Neural progenitor cell (in vitro differentiated cells): ENCODE results near the gene PDE1A. TPM values are rescaled to one million over a fixed set of nuclear protein-coding genes. Genes with fewer than 3 reads are reported as not detected.
"Not testable (repeated sequence)": the region's sequence is repeated elsewhere in the genome, so short reads cannot be mapped to it uniquely, and the experiment has no call there.

Experiments used
- DNase-seq: peaks from one replicate; pipeline ENCODE4 v3.0.0-alpha.2; 2016; ENCODE audit warnings: low spot score
- H2AFZ ChIP-seq: fragments of 200-600 bp; sonication (generic); replicated peaks from 2 replicates; pipeline ENCODE4 v1.6.1; 2016; ENCODE audit warnings: antibody characterized with exemption
- H3F3A ChIP-seq: fragments of 200-600 bp; sonication (generic); 2 replicates; pipeline ENCODE4 v1.6.1; 2016; ENCODE audit warnings: antibody characterized with exemption, low read depth
- H3K27ac ChIP-seq: fragments of 200-600 bp; sonication (generic); 2 replicates; pipeline ENCODE4 v1.5.1; 2016; ENCODE audit warnings: mild to moderate bottlenecking
- H3K27me3 ChIP-seq: fragments of 200-600 bp; sonication (generic); 2 replicates; pipeline ENCODE4 v1.6.1; 2016; ENCODE audit warnings: mild to moderate bottlenecking, moderate library complexity
- H3K36me3 ChIP-seq: fragments of 200-600 bp; sonication (generic); 2 replicates; pipeline ENCODE4 v1.5.1; 2016
- H3K4me1 ChIP-seq: fragments of 200-600 bp; sonication (generic); 2 replicates; pipeline ENCODE4 v1.6.1; 2016; ENCODE audit warnings: mixed run types
- H3K4me2 ChIP-seq: fragments of 200-600 bp; sonication (generic); 2 replicates; pipeline ENCODE4 v1.6.1; 2016
- H3K4me3 ChIP-seq: fragments of 200-600 bp; sonication (generic); 2 replicates; pipeline ENCODE4 v1.5.1; 2016
- H3K79me2 ChIP-seq: fragments of 200-600 bp; sonication (generic); 2 replicates; pipeline ENCODE4 v1.6.1; 2016; ENCODE audit warnings: low read depth
- H3K9ac ChIP-seq: fragments of 200-600 bp; sonication (generic); 2 replicates; pipeline ENCODE4 v1.6.1; 2016
- H3K9me3 ChIP-seq: fragments of 200-600 bp; sonication (generic); 2 replicates; pipeline ENCODE4 v1.5.1; 2016; ENCODE audit warnings: low read depth
- H4K20me1 ChIP-seq: fragments of 200-600 bp; sonication (generic); 2 replicates; pipeline ENCODE4 v1.6.1; 2016; ENCODE audit warnings: low read depth
- H3K27ac Mint-ChIP-seq: 3 replicates; pipeline ENCODE4 v1.8.0; 2021; ENCODE audit warnings: mixed read lengths
- H3K27me3 Mint-ChIP-seq: 2 replicates; pipeline ENCODE4 v1.8.0; 2022; ENCODE audit warnings: low read depth, mild to moderate bottlenecking, inconsistent platforms, moderate library complexity, mixed read lengths; ENCODE audit not compliant: insufficient read depth
- H3K36me3 Mint-ChIP-seq: 3 replicates; pipeline ENCODE4 v1.8.0; 2021; ENCODE audit warnings: mixed read lengths
- H3K4me1 Mint-ChIP-seq: 3 replicates; pipeline ENCODE4 v1.8.0; 2021; ENCODE audit warnings: mixed read lengths
- H3K4me3 Mint-ChIP-seq: 3 replicates; pipeline ENCODE4 v1.8.0; 2021; ENCODE audit warnings: mild to moderate bottlenecking, moderate library complexity, mixed read lengths
- H3K9me3 Mint-ChIP-seq: 3 replicates; pipeline ENCODE4 v1.8.0; 2020; ENCODE audit warnings: mixed read lengths
- EZH2 ChIP-seq: fragments of 200-600 bp; sonication (generic); IDR thresholded peaks from 2 replicates; pipeline ENCODE4 v1.6.1; 2017; ENCODE audit warnings: antibody characterized with exemption, mild to moderate bottlenecking, moderate library complexity
- EZH2phosphoT487 ChIP-seq: fragments of 200-600 bp; sonication (generic); IDR thresholded peaks from 2 replicates; pipeline ENCODE4 v1.6.1; 2017; ENCODE audit warnings: antibody characterized with exemption
- total RNA-seq: library from RNA; depleted of rRNA; stranded (reverse); fragments of >200 nt; gene quantifications from 2 replicates; pipeline ENCODE4 v1.2.3, GENCODE V29; 2015; ENCODE audit warnings: low replicate concordance
- TF ChIP-seq, protein P1 (sequence below): fragments of 200-600 bp; sonication (generic); IDR thresholded peaks from 2 replicates; pipeline ENCODE4 v1.5.1; 2017; ENCODE audit warnings: antibody characterized with exemption, mild to moderate bottlenecking

The PDE1A gene
- total RNA-seq, 1 donor from 2014 or later = not detected

DNA sequence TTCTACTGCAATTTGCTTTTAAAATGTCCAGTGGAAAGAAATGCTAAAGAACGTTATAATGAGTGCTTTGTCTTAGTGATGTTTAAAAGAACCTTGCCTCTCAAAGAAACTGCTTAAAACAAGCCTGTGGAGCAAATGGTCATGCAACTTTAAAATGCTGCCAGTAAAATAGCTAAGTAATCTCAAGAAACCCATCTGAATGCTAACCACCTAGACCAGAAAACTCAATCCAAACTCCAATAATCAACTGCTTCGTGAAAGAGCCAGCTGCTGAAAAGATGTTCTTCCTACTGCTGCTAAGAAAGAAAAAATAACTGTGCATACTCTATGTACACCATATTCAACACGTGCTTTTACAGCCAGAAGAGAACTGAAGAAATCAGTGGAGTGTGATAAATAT is 145.6 kb downstream of the PDE1A start:
- Mint-ChIP-seq H3K27me3 (peaks cover 3% of the 10 kb centered on the region), H3K36me3 (peaks cover 7% of the 10 kb centered on the region), H3K4me3 (no peak overlapping the region), H3K9me3 (peaks cover 16% of the 10 kb centered on the region), H3K4me1 (peaks cover 2% of the 10 kb centered on the region), H3K27ac (no peak overlapping the region)
- Histone ChIP-seq H3K4me2 (no peak overlapping the region), H3K4me3 (no peak overlapping the region), H3F3A (no peaks in the 10 kb centered on the region), H3K4me1 (peaks cover 5% of the 10 kb centered on the region), H3K27ac (no peak overlapping the region), H3K79me2 (no peaks in the 10 kb centered on the region), H4K20me1 (no peaks in the 10 kb centered on the region), H3K9me3 (no peaks in the 10 kb centered on the region), H3K27me3 (no peaks in the 10 kb centered on the region), H3K9ac (no peak overlapping the region), H3K36me3 (no peaks in the 10 kb centered on the region), H2AFZ (no peak overlapping the region)
- no peak for TF ChIP-seq EZH2phosphoT487
- TF ChIP-seq EZH2 = no peak
- TF ChIP-seq, protein P1, sequence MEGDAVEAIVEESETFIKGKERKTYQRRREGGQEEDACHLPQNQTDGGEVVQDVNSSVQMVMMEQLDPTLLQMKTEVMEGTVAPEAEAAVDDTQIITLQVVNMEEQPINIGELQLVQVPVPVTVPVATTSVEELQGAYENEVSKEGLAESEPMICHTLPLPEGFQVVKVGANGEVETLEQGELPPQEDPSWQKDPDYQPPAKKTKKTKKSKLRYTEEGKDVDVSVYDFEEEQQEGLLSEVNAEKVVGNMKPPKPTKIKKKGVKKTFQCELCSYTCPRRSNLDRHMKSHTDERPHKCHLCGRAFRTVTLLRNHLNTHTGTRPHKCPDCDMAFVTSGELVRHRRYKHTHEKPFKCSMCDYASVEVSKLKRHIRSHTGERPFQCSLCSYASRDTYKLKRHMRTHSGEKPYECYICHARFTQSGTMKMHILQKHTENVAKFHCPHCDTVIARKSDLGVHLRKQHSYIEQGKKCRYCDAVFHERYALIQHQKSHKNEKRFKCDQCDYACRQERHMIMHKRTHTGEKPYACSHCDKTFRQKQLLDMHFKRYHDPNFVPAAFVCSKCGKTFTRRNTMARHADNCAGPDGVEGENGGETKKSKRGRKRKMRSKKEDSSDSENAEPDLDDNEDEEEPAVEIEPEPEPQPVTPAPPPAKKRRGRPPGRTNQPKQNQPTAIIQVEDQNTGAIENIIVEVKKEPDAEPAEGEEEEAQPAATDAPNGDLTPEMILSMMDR = no peak
- DNase-seq = no peak

DNA sequence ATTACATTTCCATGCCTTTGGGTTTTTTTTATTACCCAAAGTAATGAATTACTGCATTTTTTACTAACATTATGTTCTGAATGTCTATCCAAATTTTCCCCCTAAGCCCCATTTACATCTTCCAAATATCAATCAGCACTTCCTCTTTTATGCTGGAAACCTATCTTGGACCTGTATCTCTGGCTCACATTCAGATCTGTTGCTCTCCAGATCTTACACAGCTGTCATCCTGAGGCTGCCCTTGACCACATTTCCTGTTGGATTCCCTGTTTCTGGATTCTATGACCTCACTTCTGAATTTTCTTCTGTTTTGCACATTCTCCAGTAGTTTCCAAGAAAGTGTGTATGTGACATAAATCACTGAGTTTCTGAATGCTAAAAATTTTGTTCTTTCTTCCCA is 146.7 kb downstream of the PDE1A start:
- Mint-ChIP-seq H3K4me1 (peaks cover 2% of the 10 kb centered on the region), H3K9me3 (peaks cover 20% of the 10 kb centered on the region), H3K27ac (no peak overlapping the region), H3K27me3 (peaks cover 2% of the 10 kb centered on the region), H3K36me3 (peaks cover 13% of the 10 kb centered on the region), H3K4me3 (no peak overlapping the region)
- H3K27me3 ChIP-seq = no peaks in the 10 kb centered on the region
- no peak for DNase-seq
- no peak overlapping the region for H2AFZ ChIP-seq
- no peaks in the 10 kb centered on the region for H4K20me1 ChIP-seq
- H3K4me1 ChIP-seq = peaks cover 5% of the 10 kb centered on the region
- TF ChIP-seq EZH2phosphoT487 (no peak), EZH2 (no peak)
- TF ChIP-seq, protein P1 = no peak
- no peaks in the 10 kb centered on the region for H3F3A ChIP-seq
- no peaks in the 10 kb centered on the region for H3K9me3 ChIP-seq
- no peak overlapping the region for H3K9ac ChIP-seq
- H3K4me3 ChIP-seq = no peak overlapping the region
- no peak overlapping the region for H3K27ac ChIP-seq
- H3K36me3 ChIP-seq = no peaks in the 10 kb centered on the region
- no peaks in the 10 kb centered on the region for H3K79me2 ChIP-seq
- no peak overlapping the region for H3K4me2 ChIP-seq

DNA sequence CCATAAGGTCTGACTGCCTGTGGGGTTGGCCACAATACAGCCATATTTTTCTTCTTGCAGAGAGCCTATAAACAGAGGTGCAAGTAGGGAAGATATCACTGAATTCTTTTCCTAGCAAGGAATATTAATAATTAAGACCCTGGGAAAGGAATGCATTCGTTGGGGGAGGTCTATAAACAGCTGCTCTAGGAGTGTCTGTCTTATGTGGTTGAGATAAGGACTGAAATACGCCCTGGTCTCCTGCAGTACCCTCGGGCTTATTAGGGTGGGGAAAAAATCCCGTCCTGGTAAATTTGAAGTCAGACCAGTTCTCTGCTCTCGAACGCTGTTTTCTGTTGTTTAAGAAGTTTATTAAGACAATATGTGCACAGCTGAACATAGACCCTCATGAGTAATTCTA is 150.2 kb downstream of the PDE1A start:
- not testable (repeated sequence) for H3K4me3 Mint-ChIP-seq, H3K27me3 Mint-ChIP-seq, H3F3A ChIP-seq, H3K9ac ChIP-seq, H2AFZ ChIP-seq, H3K27ac ChIP-seq, H4K20me1 ChIP-seq, DNase-seq, H3K36me3 ChIP-seq, H3K27me3 ChIP-seq, H3K9me3 ChIP-seq, H3K27ac Mint-ChIP-seq, H3K4me3 ChIP-seq, H3K4me1 ChIP-seq, H3K79me2 ChIP-seq, H3K4me2 ChIP-seq, H3K4me1 Mint-ChIP-seq
- H3K9me3 Mint-ChIP-seq = peaks cover 23% of the 10 kb centered on the region
- peaks cover 14% of the 10 kb centered on the region for H3K36me3 Mint-ChIP-seq

DNA sequence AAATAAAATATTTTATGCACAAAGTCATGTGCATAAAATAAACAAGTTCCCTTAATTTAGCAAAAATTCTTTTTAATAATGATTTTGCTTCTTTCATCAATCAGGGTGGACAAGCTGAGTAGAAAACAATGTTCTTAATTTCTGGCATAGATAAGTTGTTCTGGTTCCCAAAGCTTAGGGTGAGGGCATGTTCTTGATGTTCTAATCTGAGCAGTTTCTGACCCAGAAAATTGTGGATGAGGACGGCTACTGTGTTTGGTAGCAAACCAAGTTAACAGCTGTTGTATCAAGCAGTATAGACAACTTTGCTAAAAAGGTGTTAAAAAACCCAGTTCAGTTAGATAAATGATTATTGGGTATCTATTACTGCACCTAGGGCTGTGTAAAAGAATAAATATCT is 158.9 kb downstream of the PDE1A start:
- no peak overlapping the region for H3K27ac Mint-ChIP-seq
- TF ChIP-seq EZH2 (no peak), EZH2phosphoT487 (no peak)
- TF ChIP-seq, protein P1 = no peak
- peaks cover 12% of the 10 kb centered on the region for H3K4me1 ChIP-seq
- H3K4me1 Mint-ChIP-seq = no peaks in the 10 kb centered on the region
- H3K4me3 Mint-ChIP-seq = no peak overlapping the region
- H3K4me3 ChIP-seq = no peak overlapping the region
- H3K27me3 Mint-ChIP-seq = no peaks in the 10 kb centered on the region
- H3K9me3 ChIP-seq = no peaks in the 10 kb centered on the region
- H3K4me2 ChIP-seq = no peak overlapping the region
- H3K9ac ChIP-seq = no peak overlapping the region
- no peak for DNase-seq
- H2AFZ ChIP-seq = no peak overlapping the region
- H3K36me3 ChIP-seq = no peaks in the 10 kb centered on the region
- H3K79me2 ChIP-seq = no peaks in the 10 kb centered on the region
- H4K20me1 ChIP-seq = no peaks in the 10 kb centered on the region
- H3K27ac ChIP-seq = no peak overlapping the region
- H3K36me3 Mint-ChIP-seq = no peaks in the 10 kb centered on the region
- no peaks in the 10 kb centered on the region for H3F3A ChIP-seq
- H3K9me3 Mint-ChIP-seq = no peaks in the 10 kb centered on the region
- H3K27me3 ChIP-seq = no peaks in the 10 kb centered on the region
